GM12865 (cell line): ENCODE results near the gene FABP7.

Experiments
- DNase-seq: peaks from one replicate; pipeline ENCODE4 v3.0.0; 2010; ENCODE audit warnings: low read depth
- H3K4me3 ChIP-seq: 2 replicates; pipeline ENCODE4 v1.5.1; 2011; ENCODE audit warnings: mild to moderate bottlenecking, low read depth, low read length, control low read depth
- TF ChIP-seq, protein P1 (sequence below): IDR thresholded peaks from 2 replicates; pipeline ENCODE4 v1.5.1; 2011; ENCODE audit warnings: low read length, control low read depth, low read depth, inconsistent platforms; ENCODE audit not compliant: insufficient read depth; ENCODE audit errors: missing control alignments

The FABP7 gene

DNA sequence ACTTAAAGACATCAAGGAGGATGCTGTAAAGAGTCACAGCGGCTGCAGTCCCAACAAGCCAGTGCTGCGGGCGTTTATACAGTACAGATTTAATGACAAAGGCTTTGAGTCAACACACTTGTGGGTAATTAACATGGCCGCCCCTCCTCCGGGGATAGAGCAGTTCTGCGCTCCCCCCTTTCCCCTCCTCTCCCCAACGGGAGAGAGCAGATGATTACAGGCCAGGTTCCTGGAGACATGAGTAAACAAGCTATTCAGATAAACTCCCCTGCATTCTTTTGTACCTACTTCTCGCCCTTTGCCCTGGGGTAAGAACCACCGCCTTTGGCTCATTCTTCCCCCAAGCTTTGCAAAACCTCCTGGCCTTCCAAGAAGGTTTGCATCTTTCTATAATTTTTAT is 23.6 kb upstream of the FABP7 start:
- no peak for DNase-seq
- no peak overlapping the region for H3K4me3 ChIP-seq
- TF ChIP-seq, protein P1, sequence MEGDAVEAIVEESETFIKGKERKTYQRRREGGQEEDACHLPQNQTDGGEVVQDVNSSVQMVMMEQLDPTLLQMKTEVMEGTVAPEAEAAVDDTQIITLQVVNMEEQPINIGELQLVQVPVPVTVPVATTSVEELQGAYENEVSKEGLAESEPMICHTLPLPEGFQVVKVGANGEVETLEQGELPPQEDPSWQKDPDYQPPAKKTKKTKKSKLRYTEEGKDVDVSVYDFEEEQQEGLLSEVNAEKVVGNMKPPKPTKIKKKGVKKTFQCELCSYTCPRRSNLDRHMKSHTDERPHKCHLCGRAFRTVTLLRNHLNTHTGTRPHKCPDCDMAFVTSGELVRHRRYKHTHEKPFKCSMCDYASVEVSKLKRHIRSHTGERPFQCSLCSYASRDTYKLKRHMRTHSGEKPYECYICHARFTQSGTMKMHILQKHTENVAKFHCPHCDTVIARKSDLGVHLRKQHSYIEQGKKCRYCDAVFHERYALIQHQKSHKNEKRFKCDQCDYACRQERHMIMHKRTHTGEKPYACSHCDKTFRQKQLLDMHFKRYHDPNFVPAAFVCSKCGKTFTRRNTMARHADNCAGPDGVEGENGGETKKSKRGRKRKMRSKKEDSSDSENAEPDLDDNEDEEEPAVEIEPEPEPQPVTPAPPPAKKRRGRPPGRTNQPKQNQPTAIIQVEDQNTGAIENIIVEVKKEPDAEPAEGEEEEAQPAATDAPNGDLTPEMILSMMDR: no peak

DNA sequence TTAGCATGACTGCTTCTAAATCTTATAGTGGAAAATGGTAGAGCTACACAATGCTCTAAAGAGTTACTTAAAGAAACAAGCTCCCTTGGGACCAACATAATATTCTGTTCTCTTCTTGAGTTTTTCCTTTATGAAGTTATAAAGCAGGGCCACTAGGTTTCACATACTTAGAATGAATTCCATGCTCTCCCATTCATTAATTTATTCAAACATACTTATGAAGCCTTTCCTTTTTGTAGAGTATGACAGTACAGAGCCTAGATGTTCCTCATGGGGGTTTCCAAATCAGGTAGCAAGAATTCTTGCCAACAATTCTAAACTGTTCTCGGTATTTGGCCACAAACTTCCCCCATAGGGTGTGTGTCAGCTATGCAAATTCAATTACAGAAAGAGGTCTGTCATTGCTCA is 20.6 kb upstream of the FABP7 start:
- TF ChIP-seq, protein P1: no peak
- DNase-seq: peak; percentile 26
- no peak overlapping the region for H3K4me3 ChIP-seq

- H3K4me3 ChIP-seq: no peak overlapping the region
- DNase-seq: no peak
- TF ChIP-seq, protein P1: no peak
Observed at GRCh38 chr6:122760330-122760729, 19.2 kb upstream of the FABP7 start.

DNA sequence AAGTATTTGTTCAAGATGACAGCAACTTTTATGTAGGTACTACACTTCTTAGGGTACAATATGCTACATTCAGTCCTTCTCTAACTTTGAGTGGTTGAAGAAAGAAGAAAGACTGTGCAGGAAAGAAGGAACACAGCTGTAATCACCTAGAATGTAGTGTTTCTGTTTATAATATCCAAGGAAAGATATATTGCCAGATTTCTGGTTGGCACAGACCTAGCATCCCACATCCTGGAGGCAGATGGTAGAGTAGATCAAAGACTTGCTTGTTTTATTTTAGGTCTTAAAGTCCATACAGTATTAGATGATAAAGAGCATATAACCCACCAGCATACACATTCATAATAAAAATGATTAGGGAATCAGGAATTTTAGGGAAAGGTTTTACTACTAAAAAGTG is 13.3 kb upstream of the FABP7 start:
- TF ChIP-seq, protein P1: no peak
- DNase-seq: no peak
- H3K4me3 ChIP-seq: no peak overlapping the region

- no peak overlapping the region for H3K4me3 ChIP-seq
- TF ChIP-seq, protein P1: no peak
- DNase-seq: no peak
Observed at GRCh38 chr6:122770835-122771601, 8.5 kb upstream of the FABP7 start.

DNA sequence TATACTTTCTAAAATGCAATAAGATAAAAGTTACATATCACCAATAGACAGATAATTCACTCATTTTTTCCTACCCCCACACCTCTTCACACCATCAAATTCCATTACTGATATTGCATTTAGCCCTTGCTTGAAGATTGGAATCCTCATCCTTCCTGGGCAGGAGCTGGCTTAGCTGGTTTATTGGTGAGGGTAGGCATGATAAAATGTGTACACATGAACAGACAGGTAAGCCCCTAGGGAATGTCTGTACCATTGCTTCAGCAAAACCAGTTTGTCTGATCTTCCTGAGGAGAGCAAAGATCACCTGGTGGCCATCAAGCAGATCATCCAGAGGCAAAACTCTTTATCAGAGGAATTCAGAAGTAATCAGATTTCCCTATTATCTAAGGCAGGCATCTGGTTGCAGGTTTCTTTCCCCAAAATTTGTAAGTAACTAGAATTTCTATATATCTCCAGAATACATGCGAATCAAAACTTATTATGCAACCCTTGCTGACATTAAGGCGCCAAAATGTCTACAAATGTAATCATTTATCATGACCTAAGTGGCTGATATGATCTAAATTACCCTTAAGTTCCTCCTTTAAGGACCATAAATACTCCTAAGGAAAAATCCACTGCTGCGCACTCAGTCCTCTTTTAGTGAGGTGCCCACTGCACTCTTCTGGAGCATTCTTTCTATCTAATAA is 6.6 kb upstream of the FABP7 start:
- TF ChIP-seq, protein P1: no peak
- no peak for DNase-seq

More for the DNA sequence above, 6.6 kb upstream of the FABP7 start:
- no peak overlapping the region for H3K4me3 ChIP-seq
